ENCODE data around the gene KDELR3.

DNA sequence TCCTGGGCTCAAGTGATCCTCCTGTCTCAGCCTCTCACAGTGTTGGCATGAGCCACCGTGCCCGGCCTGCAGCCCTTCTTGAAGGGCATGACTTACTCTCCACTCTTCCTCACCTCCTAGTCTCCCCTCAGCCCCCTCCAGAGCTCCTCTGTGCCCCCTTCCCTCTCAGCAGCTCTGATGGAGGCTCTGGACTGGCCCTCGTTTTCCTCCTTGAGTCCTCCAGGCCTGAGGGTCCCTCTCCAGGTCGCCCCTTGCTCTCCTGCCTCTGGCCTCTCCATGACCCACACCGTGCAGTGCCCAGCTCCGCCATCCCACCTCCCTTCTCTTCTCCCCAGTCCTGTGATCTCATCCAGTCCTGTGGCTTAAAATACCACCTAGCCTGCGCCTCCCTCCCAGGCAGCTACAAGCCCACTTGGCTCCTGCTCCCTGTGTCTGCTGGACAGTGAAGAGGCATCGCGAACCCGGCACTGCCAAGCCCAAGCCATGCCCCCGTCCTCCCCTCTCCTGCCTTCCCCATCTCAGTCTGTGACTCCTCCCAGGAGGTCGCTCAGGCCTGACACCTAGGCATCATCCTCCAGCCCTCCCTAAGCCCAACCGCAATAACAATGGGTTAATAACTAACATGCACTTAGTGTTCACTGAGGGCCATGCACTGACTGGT lies 24.8 kb upstream of the KDELR3 start:
- TF ChIP-seq CTCF (conservative IDR thresholded peaks at IDR 0.05 in 1 of 2, IDR thresholded peaks at IDR 0.05 in 1 of 2; ENCODE audit: extremely low read depth in 1 of 2, insufficient read depth in 1 of 2, low read depth in 1 of 2, low read length in 2 of 2), result no peak
- TF ChIP-seq EZH2 (IDR thresholded peaks at IDR 0.05; ENCODE audit: borderline replicate concordance, low read length), result no peak

Data from mammary epithelial cell (primary cell).